COLO668 (cell line): ENCODE results near the gene SEPTIN5.

Experiments used
- DNase-seq: peaks from one replicate; lab custom pipeline; 2025; ENCODE audit not compliant: unreplicated experiment; lab: John Stamatoyannopoulos, UW

Gene SEPTIN5

DNA sequence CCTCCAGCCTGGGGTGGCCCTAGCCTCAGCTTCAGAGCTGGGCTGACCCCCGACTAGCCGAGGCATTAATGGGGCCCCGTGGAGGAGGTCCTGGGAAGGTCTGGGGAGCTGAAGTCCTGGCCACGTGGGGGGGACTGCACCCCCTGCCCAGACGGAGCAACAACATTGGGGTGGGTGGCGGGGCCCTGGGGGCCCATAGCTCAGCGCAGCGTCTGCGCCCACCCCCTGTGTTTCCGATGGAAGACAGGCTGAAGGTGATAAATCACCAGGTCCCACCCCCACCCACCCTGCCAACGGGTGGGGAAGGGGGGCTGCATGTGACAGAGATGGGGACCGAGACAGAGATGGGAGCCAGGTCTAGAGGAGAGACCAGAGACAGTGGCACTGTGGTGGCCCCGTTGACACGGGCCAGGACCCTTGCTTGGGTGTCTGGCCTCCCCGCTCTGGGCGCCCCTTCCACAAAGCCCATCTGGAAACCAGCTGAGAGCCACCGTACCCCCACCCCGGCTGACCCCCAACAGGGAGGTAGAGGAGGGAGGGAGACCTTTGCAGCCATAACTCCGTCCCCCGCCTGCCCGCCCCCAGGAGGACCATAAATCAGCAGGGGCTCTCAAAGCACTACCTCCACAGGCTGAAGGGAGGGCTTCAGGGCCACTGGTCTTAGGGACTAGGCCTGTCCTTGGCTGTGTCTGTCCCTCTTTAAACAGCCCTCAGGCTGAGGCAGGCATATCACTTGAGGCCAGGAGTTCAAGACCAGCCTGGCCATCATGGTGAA lies 17.2 kb downstream of the SEPTIN5 start:
- no peak for DNase-seq

- peak; percentile 17 for DNase-seq
Observed at GRCh38 chr22:19732403-19733113, 18.3 kb downstream of the SEPTIN5 start.

DNA sequence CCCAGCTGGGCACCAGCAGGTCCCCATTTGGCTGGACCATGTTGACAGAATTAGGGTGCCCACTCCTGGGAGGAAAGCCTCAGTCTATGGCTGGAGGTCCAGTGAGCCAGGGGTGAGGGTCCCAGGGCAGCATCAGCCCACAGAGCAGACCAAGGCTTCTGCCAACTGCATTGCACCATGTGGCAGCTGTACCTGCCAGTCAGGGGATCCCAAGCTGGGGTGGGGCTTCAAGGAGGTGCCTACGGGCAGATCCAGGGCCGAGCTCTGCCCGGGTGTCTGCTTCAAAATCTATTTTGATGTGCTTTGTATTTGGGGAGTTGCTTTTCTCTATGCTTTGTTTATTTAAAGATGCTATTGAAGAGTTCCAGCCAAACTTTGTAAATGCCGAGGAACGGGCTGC lies 19.5 kb downstream of the SEPTIN5 start:
- DNase-seq = no peak

- no peak for DNase-seq
Observed at GRCh38 chr22:19734163-19734562, 19.9 kb downstream of the SEPTIN5 start.

DNA sequence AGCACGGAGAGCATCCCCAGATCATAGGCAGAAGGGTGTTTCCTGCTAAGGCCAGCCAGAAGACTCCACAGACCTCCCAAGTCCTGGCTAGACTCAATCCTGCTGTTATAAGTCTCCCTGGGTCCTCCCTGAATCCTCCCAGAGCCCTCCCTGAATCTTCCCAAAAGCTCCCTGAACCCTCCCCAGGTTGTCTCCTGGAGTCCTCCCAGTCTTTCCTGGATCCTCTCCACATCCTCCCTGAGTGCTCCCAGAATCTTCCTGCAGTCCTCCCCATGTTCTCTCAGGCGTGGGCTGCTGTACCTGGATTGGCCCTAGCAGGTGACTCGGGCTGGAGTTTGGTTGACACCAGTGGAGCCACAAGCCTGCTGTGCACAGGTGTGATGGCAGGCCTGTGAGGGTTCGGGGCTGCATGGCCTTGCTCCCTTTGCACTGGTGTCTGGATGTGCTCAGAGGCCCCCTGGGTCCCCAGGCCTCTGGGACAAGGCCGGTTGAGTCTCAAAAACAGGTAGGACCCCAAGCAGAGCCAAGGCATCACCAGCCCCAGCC lies 20.6 kb downstream of the SEPTIN5 start:
- no peak for DNase-seq

GRCh38 chr22:19735665-19736510 lies 21.6 kb downstream of the SEPTIN5 start:
- no peak for DNase-seq

DNA sequence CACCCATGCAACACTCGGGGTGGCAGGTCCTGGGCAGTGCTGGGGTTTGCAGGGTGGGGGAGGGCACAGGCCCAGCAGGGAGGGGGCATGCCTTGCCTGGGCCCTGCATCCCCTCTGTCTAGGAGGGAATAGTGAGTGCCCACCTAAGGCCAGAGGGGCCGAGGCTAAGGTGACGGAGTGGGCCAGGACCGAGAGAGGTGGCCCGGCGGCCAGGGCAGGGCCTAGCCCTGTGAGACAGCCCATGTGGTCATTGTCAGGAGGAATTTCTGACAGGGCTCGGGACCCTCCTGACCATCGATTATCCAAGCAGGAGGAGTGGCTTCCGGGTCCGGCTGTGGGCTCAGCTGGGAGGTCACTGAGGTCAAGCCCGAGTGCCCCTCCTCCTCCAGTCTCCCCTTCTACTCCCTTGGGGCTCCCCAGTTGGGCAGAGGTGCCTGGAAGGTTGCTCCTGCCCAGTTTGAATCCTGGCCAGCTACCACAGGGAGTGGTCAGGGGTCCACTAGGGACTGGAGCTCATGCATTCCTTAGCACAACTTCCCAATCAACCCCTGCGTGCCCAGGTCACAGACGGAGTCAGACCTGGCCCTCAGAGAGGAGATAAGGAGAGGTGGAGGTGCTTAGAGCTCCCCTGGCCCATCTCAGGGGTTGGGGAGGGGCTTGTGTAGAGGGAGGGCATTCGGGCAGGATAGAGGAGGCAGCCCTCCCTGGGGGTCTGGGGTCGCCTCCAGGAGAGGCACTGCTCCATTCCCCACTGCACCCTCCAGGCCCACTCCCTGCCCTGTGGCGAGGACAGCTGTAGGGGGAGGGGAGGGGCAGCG lies 23.8 kb downstream of the SEPTIN5 start:
- DNase-seq = no peak

DNA sequence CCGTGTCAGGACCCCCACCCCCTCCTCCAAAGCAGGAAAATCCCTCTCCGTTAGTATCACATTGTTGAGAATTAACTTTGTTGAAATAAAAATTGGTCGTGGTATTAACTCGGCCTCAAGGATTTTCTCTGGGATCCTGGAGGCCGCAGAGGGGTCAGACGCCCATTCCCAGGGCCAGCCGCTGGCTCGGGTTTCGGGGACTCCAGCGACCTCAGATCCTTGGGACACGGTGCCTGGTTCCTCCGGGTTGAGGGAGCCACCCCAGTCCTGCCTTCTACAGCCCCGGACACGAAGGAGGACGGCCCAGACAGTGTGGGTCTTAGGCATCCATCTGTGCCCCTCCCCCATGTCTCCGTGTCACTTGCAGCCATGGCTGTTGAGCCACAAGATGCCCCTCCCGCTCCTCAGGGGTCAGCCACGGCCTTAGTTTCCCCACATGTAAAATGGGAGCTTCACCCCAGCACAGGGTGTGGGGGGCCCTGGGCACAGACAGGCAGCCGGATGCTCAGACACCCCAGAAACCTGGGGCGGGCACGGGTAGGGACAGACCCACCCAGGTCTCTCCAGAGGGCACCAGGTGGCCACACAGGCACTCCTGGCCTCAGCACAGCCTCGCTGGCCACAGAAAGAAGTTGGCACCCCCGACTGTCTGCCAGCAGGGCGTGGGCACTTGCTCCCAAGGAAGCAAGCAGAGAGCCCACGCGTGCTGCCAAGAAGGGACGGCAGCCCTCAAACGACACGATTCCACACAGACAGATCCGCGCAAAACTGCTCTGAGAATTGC lies 24.6 kb downstream of the SEPTIN5 start:
- DNase-seq = no peak

DNA sequence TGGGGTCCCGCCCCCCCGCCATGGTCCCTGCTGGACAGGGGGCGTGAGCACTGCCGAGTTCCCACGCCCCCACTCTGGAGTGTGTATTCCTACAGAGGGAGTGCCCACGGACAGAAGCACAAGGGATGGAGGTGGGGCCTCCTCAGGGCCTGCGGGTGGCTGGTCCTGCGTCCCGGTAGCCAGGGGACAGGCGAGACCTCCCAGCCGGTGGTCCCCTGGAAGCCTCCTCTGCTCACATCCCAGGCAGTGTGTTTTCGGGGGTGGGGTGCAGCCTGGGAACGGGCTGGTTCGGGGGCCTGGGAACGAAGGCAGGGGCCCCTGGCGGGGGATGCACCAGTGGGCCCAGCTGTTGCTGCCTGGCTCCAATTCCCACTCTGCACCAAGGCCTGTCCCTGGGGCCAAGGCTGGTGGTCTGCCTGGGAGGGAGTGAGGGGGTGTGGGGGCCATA lies 25.2 kb downstream of the SEPTIN5 start:
- no peak for DNase-seq

- no peak for DNase-seq
Observed at GRCh38 chr22:19739911-19740449, 25.7 kb downstream of the SEPTIN5 start.

- no peak for DNase-seq
Observed at GRCh38 chr22:19740586-19740985, 26.3 kb downstream of the SEPTIN5 start.

DNA sequence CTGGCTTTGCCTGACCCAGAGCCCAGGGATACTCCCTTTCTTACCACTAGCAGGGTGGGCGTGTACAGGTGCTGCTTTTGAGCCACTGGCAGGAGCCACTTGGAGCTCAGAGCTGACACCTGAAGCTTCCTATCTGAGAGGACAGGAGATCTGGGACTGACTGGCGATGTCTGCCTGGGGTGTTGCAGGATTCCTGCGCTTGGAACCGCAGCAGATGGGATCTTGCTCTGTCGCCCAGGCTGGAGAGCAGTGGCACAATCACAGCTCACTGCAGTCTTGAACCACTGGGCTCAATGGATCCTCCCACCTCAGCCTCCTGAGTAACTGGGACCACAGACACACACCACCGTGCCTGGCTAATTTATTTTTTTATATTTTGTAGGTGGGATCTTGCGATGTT lies 26.8 kb downstream of the SEPTIN5 start:
- no peak for DNase-seq

- no peak for DNase-seq
Observed at GRCh38 chr22:19742160-19743066, 28.1 kb downstream of the SEPTIN5 start.

GRCh38 chr22:19743081-19743480 lies 28.8 kb downstream of the SEPTIN5 start:
- DNase-seq = no peak

GRCh38 chr22:19743651-19744050 lies 29.3 kb downstream of the SEPTIN5 start:
- no peak for DNase-seq

- no peak for DNase-seq
Observed at GRCh38 chr22:19744350-19745006, 30.2 kb downstream of the SEPTIN5 start.

DNA sequence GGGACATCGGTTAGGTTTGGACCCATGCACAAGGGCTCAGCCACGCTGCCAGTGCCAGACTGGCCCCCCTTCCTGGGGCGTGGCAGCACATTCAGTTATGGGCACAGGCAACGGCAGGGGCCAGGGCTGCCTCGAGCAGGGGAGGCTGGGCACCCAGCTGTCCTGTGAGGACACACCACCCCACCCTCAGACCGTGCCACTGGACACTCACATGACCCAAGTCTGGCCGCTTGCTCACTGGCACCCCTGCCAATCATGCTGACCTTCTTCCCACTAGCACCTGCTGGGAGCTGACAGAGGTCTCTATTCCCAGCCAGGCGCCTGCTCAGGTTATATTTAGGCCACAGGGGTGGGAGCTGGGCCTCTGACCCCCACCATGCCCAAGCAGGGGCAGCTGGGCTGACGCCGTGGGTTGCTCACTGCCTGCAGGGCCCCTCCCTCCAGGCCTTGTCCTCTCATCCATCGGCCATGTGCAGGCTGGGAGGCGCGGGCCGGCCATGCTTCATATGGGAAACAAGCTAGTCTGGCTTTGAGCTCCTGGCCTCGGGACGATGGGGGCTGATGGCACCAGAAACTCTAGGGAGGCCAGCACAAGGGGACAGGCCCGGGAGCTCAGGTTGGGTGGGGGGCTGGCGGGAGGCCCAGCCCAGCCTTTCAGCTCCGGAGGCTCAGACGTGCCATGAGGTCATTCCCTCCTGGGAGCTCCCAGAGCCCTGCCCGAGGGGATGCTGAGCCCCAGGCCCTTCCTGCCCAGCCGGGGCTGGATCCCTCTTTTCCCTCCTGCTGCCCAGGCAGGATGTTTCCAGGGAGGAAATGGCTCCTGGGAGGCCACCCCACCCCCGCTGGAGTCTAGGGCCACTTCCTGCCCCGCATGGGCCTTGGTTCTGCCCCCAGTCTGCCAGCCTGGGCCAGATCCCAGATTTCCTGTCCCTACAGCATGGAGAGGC lies 31.1 kb downstream of the SEPTIN5 start:
- DNase-seq = no peak
